Inferior parietal cortex (tissue), 1 donor: ENCODE results near the gene MYO3A.
"Not testable (repeated sequence)": the region's sequence is repeated elsewhere in the genome, so short reads cannot be mapped to it uniquely, and the experiment has no call there.

Experiments
- DNase-seq: peaks from one replicate; pipeline ENCODE4 v3.0.0-alpha.2; 2016; ENCODE audit errors: extremely low spot score

MYO3A gene

DNA sequence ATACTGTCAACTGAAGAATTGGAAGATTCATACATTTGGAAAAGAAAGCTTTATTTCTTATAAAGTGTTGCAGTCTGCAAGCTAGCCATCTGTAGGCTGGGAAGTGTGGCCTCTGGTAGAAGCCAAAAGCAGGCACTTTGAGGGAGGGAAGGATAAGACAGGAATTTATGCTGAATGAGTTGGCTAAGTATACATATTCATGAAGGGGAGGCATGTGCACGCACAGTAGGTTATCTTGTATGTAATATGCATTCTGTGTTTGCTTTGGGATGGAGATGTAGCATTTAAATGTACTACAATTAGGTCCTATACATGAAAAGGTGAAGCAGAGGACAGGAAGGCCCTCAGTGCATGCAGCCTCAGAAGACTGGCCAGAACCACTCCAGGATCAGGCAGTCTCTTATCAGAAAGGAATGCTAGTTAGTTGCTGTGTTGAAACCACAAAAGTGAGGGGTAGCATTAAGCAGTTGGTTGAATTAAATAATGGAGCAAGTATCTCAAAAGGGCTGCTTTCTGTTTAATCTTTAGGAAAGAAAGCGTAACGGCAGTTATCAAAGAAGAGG lies 40.9 kb downstream of the MYO3A start:
- no peak for DNase-seq

DNA sequence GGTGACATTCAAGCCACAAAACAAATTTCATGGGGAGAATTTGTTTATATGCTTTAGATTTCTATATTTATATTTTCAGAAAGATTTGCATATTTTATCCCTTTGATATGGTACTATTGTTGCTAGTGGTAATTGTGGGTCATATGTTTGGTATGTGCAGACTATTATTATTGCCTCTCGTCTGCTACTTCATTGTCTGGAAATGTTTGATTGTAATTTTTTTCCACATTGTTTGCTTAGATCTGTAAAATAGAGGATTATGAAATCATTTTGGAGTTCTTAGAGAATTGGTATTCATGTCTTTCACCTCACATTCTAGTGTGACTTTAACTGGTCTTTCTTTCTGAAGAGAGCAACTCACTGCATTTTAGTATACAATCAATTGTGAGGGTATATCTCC lies 44.7 kb downstream of the MYO3A start:
- DNase-seq: no peak

DNA sequence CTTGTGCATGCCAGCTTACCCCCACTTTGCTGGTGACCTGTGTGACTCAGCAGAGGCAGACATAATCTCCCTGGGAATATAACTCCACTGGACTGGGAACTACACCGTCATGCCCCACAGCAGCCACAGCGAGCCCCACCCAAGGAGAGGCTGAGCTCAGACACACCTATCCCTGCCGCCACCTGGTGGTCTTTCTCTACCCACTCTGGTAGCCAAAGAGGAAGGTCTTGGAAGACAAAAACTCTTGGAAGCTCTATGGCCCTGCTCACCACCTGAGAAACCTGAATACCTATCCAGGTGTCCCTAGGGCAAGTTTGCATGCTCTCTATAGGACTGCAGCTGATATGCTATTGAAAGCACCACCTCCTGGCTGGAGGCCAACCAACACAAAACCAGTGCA lies 48.1 kb downstream of the MYO3A start:
- DNase-seq: no peak

DNA sequence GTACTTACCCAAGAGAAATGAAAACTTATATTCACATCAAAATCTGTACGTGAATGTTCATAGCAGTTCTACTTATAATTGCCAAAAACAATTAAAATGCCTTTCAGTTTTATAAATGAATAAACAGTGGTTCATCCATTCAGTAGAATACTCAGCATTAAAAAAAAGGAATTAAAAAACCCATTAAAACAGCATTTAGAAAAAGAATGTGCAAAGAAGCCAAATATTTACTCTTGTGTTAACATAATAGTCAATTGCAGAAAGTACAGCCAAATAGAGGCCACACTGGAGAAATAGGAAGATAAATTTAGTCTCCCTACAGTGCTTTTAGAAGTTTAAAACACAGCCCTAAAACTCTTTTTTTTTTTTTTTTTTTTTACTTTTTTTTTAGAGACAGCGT lies 54.6 kb downstream of the MYO3A start:
- no peak for DNase-seq

DNA sequence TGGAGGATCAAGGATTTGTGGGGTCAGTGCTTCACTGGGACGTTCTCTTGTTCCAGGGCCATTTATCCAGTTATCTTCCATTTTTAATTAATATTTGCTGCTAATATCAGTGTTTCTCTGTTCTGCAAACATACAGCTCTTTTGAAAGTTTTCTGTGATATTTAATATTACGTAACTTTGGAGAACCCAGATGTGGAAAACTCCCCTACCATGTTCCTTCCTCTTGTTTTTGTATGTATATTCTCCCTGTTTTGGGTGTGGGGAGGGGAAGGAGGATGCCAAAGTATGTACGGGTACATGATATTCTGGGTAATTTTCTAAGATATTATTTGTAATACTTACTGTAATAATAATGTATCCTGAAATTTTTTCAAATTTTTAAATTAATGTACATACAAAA lies 55.9 kb downstream of the MYO3A start:
- DNase-seq: no peak

DNA sequence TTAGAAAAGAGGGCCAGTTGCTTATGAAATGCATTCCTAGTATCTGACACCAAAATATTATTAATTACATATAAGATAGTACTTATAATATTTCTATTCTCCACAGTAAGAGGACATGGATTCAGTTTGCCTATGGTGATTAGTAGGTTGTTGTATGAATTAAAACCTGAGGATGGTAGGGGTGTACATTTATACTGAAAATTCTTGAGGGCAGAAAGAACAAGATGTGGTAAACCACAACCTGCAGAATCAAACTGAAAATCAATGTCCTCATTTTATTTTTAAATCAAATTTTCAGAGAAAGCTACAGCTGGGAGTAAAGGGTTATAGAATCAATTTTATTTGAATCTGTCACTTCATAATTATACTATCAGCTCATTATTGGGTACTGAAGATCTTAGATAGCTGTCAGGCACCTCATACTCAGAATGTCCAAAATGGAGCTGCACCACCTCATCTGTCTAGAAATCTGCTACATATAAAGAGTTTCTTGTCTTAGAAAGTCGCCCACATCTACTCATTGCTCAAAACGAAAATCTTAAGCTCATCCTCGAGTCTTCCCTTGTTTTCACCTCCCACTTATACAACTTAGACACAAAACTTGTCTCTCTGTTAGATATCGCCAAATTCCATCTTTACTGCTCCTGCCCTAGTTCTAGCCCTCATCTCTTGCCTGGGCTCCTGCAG lies 65.4 kb downstream of the MYO3A start:
- no peak for DNase-seq

DNA sequence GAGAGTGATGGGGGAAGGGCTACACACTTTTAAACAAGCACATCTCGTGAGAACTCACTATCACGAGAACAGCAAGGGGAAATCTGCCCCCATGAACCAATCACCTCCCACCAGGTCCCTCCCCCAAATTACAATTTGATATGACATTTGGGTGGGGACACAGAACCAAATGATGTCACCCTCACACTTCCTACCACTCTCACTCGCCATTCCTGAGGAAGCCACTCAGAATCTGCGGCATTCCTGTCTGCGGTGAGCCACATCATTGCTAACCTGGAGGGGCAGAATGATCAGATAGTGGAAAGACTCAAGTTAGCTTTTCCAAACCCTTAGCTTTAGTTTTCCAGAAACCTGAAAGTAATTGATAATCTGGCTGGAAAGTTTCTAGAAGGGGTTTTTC lies 66.9 kb downstream of the MYO3A start:
- no peak for DNase-seq

DNA sequence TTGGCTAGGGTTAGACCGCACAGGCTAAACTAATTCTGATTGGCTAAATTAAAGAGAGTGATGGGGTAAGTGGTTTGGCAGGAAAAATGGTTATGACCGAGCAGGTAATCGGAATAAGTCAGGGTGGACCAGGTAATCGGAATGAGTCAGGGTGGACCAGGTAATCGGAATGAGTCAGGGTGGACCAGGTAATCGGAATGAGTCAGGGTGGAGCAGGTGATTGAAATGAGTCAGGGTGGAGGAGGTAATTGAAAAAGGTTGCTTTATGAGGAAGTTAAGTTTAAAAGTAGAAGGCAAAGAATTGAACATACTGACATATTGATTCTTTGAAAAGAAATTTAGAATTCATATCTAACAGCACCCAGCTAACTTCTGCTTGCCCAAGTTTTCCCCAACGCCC lies 68.4 kb downstream of the MYO3A start:
- DNase-seq: not testable (repeated sequence)

DNA sequence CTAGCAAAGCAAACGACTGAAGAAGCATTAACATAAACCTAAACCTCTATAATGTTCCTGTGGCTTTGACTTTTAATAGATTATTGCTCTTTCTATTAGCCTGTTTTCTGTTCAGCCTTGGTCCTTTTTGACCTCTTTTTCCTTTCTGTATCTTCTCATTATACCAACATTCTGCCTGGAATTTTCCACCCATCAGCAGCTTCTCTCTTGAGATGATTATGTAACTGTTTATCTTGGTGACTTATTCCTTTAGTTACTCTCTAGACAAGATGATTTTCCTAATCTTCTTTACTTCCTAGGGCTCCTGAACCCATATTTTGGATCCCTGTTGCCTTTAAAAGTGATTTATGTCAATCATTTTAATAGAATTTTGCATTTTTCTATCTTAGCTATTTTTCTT lies 81.1 kb downstream of the MYO3A start:
- no peak for DNase-seq

DNA sequence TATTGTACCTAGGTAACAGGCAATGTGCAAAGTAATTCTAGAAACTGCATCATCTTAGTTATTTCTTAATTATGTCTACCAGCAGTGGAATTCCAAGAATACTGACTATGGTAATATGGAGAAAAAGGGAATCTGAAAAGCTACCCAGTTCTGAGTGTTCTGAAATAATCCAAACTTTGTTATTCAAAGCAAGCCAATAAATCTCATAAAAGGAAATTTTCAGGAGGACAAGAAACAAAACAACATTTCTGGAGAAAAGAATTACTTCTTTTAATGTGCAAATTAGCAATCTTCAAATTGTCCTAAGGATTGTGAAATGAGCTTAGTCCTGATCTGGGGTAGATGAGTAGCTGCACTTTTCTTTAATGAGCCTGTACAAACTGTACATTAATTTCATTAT lies 88.8 kb downstream of the MYO3A start:
- DNase-seq: no peak

DNA sequence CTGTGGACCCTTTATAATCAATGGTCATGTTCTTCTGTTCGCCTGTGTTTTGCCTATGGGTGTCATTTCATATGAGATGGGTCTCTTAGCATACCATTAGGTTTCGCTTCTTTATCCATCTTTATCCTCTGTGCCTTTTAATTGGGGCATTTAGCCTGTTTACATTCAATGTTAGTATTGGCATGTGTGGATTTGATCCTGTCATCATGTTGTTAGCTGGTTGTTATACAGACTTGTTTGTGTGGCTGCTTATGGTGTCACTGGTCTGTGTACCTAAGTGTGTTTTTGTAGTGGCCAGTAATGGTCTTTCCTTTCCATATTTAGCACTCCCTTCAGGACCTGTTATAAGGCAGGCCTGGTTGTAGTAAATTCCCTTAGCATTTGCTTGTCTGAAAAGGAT lies 90.3 kb downstream of the MYO3A start:
- DNase-seq: no peak

DNA sequence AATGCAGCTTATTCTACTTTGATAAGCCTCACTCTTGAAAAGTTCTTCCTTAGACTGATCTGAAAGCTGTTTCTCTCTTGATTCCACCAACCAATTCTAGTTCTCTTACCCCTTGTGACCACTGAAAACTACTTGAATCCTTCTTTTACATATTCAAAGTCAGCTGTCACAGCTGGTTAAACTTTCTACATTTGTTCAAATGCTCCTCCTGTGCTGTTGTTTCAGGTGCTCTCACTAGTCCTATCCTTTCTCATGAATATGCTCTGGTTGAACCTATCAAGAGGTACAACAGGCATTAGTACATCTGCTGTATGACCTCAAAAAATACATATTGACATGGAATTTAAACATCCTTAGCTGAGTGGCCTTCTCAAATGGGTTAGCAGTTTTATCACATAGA lies 91.5 kb downstream of the MYO3A start:
- no peak for DNase-seq

DNA sequence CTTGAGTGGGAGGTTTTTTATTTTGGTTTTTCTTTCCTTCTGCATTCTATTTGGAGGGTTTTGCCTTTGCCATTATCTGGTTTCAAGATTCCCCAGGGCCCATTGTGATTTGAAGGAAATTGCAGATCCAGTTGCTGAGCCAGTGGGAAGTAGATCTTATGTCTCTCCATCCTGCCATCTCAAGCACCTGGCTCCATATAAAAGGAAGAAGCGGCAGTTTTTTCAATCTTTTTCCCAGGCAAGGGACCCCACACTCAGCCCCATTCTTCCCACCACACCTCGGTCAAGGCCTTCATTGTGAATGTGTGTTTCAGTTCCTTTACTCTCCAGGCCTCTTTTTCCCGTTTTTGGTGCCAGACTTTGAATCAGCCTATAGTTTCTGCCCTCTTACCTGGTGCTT lies 95.8 kb downstream of the MYO3A start:
- no peak for DNase-seq

DNA sequence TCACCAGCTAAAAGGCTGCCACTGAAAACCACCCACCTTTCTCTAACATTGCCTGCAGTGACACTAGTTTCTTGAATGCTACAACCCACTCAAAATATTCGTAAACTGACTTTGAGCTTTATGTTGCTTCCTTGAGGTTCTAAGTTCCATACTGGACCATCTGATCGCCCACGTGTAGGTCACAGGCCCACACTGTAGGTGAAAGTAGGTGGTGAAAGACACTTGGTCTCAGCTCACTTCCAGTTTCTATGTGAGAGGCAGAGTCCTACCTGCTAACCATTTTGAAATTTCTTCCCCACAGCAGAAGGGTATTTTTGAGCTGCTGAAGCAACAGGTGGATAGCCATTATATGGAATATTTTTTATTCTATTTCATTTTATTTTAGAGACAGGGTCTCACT lies 97.3 kb downstream of the MYO3A start:
- no peak for DNase-seq

DNA sequence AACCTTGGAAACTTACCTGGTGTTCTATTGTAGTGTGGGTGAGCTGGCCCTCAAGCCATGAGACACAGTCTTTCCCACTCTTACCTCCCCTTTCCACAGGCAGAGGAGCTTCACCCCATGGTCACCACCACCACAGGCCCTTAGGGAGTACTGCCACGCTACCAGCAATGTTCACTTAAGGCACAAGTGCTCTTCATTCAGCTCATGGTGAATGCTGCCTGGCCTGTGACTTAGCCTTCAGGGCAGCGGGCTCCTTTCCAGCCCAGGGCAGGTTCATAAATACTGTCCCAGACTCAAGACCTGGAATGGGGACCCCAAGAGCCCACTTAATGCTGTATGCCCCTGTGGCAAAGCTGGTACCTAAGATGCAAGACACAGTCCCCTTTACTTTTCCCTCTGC lies 109.4 kb downstream of the MYO3A start:
- DNase-seq: no peak

DNA sequence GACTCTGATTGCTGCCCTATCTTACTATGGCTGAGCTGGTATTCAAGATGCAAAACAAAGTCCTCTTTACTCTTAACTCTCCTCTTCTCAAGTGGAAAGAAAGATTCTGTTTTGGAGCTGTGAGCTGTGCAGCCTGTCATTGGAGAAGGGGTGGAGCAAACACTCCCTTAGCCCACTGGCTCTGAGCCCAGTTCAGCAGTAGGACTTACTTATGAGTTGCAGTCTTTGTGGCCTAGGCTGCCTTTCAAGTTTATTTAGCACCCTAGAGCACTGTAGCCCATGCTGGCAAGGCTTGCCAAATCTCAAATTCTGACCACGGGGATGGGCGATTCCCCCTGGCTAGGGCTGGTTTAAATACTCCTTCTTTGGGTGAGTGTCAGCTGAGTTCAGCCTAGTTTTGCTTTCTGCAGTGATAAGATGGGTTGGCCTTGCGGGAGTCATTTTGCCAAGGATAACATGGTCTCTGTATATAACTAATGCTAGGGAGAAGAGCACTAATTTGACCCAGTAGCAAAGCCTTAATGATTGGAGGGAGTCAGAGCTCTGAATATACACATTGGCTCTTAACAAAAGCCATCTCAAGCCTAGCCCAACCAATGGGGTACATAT lies 110.2 kb downstream of the MYO3A start:
- DNase-seq: no peak

DNA sequence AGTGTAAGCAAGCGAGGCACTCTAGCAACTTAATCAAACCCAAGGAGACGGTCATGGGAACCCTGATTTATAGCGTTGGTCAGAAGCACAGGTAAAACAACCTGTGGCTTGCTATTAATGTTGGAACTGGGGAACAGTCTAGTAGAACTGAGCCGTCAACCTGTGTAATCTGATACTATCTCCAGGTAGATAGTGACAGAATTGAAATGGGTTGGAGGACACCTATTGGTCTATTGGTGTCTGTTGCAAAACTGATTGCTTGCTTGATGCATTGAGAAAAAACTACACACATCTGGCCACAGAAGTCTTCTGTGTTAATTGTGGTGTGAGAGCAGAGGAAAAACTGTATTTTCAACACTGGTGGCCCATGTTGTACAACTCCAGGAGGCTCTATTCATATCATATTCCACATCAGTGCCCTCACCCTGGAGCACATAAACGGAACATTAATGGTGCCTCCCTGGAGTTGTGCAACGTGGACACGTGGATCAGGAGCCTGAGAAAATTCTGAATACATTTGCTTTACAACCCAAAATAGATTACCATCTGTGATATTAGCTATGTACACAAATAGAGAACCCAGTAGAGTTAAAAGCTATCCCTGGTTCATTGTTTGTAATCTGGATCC lies 112.2 kb downstream of the MYO3A start:
- no peak for DNase-seq

DNA sequence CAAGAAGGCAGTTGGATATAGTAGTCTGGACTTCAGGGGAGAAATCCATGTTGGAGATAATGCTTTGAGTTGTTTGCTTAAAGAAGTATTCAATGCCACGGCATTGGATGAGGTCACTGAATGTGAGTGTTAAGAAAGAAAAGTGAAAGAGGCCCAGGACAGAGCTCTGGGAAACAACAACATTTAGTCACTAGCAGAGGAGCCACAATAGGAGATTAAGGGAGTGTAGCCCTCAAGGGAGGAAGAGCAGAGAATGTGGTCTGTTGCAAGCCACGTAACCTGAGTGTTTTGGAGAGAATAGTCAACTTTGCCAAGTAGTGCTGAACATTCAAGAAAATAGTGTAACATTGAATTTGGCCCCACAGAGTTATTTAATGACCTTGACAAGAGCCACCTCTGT lies 114.7 kb downstream of the MYO3A start:
- DNase-seq: no peak

DNA sequence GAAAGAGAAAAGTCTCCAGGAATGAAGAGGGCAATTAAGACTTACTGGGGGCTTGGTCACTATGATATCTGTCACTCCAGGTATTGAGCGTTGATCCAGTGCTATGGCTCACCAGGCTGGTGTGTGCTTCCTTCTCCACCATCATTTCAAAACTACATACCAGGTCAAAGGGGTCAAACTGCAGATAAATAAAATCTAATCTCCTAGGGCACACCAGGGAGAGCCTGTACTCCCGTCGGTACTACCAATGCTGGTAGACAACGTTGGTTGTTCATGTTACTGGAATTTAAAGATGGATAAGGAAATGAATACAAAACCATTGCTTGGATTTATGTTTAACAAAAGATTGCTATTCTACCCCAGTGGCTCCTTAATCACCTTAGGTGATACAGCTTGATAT lies 118.3 kb downstream of the MYO3A start:
- DNase-seq: no peak

DNA sequence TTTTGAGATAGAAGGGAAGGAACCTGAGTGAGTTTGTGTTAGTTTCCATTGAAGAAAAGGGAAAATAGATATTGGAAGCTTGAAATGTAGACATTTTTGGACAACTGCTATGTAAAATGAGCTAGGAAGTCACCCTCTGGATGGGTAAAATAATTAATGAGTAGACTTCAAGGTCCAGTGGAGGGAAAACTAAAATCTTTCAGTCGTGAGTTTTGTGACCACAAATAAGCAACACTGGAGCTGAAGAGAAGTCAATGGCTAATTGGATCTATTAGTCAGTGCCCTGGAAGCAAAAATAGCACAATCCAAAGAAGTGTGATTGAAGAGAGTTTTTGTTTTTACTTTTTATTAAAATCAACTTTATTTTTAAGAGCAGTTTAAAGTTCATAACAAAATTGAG lies 123.4 kb downstream of the MYO3A start:
- DNase-seq: no peak

DNA sequence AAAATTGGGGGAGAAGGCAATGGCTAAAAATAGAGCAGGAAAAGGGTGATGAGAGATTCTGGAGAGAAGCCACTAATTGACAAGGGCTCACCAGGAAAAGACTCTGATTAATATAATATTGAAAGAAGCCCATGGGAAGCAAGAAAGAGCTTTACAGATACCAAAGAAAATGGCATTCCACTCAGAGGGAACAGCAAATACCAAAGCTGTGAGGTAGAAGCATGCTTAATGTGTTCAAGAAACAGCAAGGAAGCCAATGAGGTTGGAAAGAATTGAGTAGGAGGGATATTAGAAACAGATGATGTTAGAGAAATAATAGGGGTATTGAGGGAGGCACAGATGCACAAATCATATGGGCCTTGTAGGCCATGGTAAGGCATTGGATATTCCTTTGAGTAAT lies 130.1 kb downstream of the MYO3A start:
- DNase-seq: no peak

DNA sequence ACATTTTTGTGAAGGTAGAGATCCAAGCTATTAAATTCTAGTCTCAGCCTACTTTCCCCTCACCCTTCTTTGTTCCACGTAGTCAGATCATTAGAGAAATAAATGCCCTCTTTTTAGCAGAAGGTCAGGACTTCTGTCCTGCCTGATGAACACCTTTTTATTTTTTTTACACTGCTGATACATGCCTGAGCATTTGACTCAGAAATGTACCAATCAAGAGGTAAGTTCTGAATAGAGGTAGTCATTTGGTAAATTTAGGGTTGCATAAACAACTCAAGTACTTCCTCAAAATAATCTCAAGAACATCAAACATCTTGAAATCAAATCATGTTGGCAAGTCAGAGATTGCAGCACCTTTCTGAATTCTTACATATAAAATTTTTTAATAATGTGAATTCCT lies 133.7 kb downstream of the MYO3A start:
- DNase-seq: no peak

DNA sequence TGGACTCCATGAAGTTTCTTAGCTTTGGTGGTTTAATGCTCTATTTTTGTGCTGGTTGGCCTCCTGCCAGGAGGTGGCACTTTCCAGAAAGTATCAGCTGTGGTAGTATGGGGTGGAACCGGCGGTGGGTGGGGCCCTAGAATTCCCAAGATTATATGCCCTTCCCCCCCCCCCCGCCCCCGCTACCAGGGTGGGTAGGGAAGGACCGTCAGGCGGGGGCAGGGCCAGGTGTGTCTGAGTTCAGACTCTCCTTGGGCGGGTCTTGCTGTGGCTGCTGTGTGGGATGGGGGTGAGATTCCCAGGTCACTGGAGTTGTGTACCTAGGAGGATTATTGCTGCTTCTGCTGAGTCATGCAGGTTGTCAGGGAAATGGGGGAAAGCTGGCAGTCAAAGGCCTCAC lies 146.9 kb downstream of the MYO3A start:
- not testable (repeated sequence) for DNase-seq
